Heart left ventricle (tissue), 16 donors: ENCODE data around the gene ALPI. TPM values are rescaled to one million over a fixed set of nuclear protein-coding genes. Genes with fewer than 3 reads are reported as not detected.
"Not testable (repeated sequence)": the region's sequence is repeated elsewhere in the genome, so short reads cannot be mapped to it uniquely, and the experiment has no call there.

Source experiments
- ATAC-seq, 4 donors: fragments of 200-7000 bp; cut with Tn5 transposase; one replicate each; pipeline ENCODE4 v1.9.1; 2020 to 2022; ENCODE audit warnings: moderate library complexity in 4 of 4, mild to moderate bottlenecking in 3 of 4, moderate number of reproducible peaks in 1 of 4
- DNase-seq, 5 donors: peaks; one replicate each; pipeline ENCODE4 v3.0.0-alpha.2; 2020
- H3K27ac ChIP-seq, 12 donors: fragments of 200-600 bp; sonication (generic) in 4 of 12; one replicate each; pipeline versions ENCODE4 v1.5.0 to v1.8.0; 2016 to 2022; ENCODE audit warnings: mild to moderate bottlenecking in 2 of 12
- H3K27me3 ChIP-seq, 9 donors: fragments of 200-600 bp; sonication (generic) in 2 of 9; one replicate each; pipeline versions ENCODE4 v1.5.1 to v1.8.0; 2016 to 2022; ENCODE audit warnings: mild to moderate bottlenecking in 3 of 9
- H3K36me3 ChIP-seq, 9 donors: fragments of 200-600 bp; sonication (generic) in 2 of 9; one replicate each; pipeline versions ENCODE4 v1.5.0 to v1.8.0; 2018 to 2022; ENCODE audit warnings: mild to moderate bottlenecking in 2 of 9
- H3K4me1 ChIP-seq, 12 donors: fragments of 200-600 bp; sonication (generic) in 4 of 12; one replicate each; pipeline versions ENCODE4 v1.5.0 to v1.8.0; 2016 to 2022; ENCODE audit warnings: mild to moderate bottlenecking in 3 of 12
- H3K4me3 ChIP-seq, 12 donors: fragments of 200-600 bp; sonication (generic) in 4 of 12; one replicate each; pipeline versions ENCODE4 v1.5.0 to v1.8.0; 2017 to 2022; ENCODE audit warnings: mild to moderate bottlenecking in 9 of 12, moderate library complexity in 4 of 12
- H3K9me3 ChIP-seq, 12 donors: fragments of 200-600 bp; sonication (generic) in 4 of 12; one replicate each; pipeline versions ENCODE4 v1.5.0 to v1.8.0; 2016 to 2022; ENCODE audit warnings: mild to moderate bottlenecking in 1 of 12
- POLR2A ChIP-seq, 2 donors: fragments of 450-650 bp; IDR thresholded peaks; one replicate each; pipeline ENCODE4 v1.6.1; 2017; ENCODE audit warnings: antibody characterized with exemption in 2 of 2, mild to moderate bottlenecking in 2 of 2, moderate library complexity in 2 of 2
- WGBS, 4 donors: extraction: QIAGEN DNeasy Blood & Tissue Kit in 2 of 4; methylation state at CpG; one replicate each; pipeline versions ENCODE4 v1.1.5 to v1.1.7; 2013 to 2018; 5-methylcytosine and 5-hydroxymethylcytosine counted together
- intact Hi-C, 10 donors: fragments of 100-400 bp; cut with DNase I; formaldehyde crosslinking; loops; one replicate each; pipeline versions ENCODE4 v1.11.1 to v1.14.2; 2022
- polyA plus RNA-seq, 2 donors: library from polyadenylated mRNA; stranded (reverse); fragments of 200-250 nt; gene quantifications; one replicate each; pipeline ENCODE4 v1.2.3, GENCODE V29; 2013
- total RNA-seq, 9 donors: library from RNA; depleted of rRNA in 2 of 9; stranded (reverse); fragments of >200 nt in 2 of 9; fragmentation: NEBNext Ultra II Directional in 3 of 9; extraction: Animal tissue kit (Norgen Biotek cat#: 25700) in 3 of 9; gene quantifications; one replicate each; pipeline versions ENCODE4 v1.1.0 to v1.2.4, GENCODE V29; 2016 to 2023
- TF ChIP-seq, protein P1 (sequence below), 12 donors: fragments of 200-600 bp; sonication (generic) in 4 of 12; IDR thresholded peaks; one replicate each; pipeline versions ENCODE4 v1.5.0 to v1.8.0; 2018 to 2022; ENCODE audit warnings: antibody characterized with exemption in 12 of 12, mild to moderate bottlenecking in 5 of 12
- donor health status: ischemic (EF 13 %, LVEDD 7.1; RV severe dilation, severe dysfunction).
- donor health status: healthy with polysubstance abuse.
- donor health status: DM: no; HTN: yes; CAD: no.
- donor health status: DM: no; HTN: no; CAD: no.
- donor health status: ischemic (EF 25% LVEDD 6.9; RV normal size, moderate dysfunction).
- donor health status: ischemic (EF 25% LVEDD 5.7; RV mildly dilated, moderate dysfunction).
- donor health status: healthy.
- donor health status: DM: yes; HTN: yes; CAD: no.
- donor health status: ischemic (EF 35%, LVEDD 5.7; RV mildly dilated, moderate dysfunction).
- donor health status: nonischemic (EF 11% LVEDD 7.7; RV severe dilation, severe dysfunction).
- donor health status: DM: yes; HTN: yes; CAD: no.
- donor health status: PGD.
- donor health status: ischemic (EF 29% LVEDD 5.4; RV normal size, mild dysfunction).
- donor health status: nonischemic (EF 23%, LVEDD 6.1; RV moderate dilation, normal function).

The ALPI gene
- total and polyA plus RNA-seq, 11 donors, result not detected

DNA sequence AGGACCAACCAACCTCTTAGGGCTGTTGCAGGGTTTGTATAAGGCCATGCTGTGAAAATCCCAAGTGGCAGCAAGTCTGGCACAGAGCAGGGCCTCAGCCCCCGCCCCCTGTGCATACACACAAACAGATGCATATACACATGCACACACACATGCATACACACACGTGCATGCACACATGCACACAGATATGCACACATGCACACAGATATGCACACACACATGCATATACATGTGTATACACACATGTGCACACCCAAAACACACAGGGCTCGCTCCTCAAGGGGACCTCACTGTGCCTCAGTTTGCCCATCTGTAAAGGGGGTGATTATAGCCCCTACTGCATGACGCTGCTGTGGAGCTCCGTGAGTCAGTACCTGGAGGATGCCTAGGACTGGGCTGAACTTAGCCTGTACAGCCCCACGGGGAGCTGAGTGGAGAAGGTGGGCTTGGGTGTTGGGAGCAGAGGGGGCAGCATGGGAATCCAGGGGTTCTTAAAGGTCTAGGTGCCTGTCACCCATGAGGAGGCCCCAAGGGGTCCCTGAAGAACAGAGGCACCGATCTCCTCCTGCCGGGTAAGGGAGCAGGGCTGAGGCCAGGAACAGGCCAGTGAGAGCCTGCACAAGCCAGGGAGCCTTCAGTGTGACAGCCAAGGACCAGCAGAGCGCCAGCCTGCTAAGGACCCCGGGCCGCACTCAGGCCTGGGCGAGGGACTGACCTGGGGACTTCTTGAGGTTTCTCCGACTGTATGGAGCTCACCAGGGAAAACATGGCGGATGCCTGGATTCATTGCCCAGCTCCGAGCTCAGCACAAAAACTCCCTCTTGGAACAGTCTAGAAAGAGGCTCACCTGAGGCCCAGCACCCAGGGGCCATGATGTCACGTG lies 24.0 kb upstream of the ALPI start:
- no peak overlapping the region for H3K4me3 ChIP-seq
- no peaks in the 10 kb centered on the region for H3K36me3 ChIP-seq
- intact Hi-C loops, result loop anchor here in 2 of 10 donors (10.0 kb wide), 2 partner anchors 87 to 97 kb away; no protein-coding TSS in a partner anchor
- no peaks in the 10 kb centered on the region for H3K4me1 ChIP-seq
- H3K27ac ChIP-seq, result no peak overlapping the region
- H3K27me3 ChIP-seq, result peaks cover 0 to 11% (median 0%) of the 10 kb centered on the region in 9 donors
- TF ChIP-seq POLR2A (IDR thresholded peaks at IDR 0.05), result no peak
- TF ChIP-seq, protein P1, sequence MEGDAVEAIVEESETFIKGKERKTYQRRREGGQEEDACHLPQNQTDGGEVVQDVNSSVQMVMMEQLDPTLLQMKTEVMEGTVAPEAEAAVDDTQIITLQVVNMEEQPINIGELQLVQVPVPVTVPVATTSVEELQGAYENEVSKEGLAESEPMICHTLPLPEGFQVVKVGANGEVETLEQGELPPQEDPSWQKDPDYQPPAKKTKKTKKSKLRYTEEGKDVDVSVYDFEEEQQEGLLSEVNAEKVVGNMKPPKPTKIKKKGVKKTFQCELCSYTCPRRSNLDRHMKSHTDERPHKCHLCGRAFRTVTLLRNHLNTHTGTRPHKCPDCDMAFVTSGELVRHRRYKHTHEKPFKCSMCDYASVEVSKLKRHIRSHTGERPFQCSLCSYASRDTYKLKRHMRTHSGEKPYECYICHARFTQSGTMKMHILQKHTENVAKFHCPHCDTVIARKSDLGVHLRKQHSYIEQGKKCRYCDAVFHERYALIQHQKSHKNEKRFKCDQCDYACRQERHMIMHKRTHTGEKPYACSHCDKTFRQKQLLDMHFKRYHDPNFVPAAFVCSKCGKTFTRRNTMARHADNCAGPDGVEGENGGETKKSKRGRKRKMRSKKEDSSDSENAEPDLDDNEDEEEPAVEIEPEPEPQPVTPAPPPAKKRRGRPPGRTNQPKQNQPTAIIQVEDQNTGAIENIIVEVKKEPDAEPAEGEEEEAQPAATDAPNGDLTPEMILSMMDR (IDR thresholded peaks at IDR 0.05), result no peak
- peak in 1 of 5 donors; percentile 46 for DNase-seq
- peak in 1 of 4 donors; percentile 16 for ATAC-seq
- WGBS, 4 donors, result 82 to 91% (median 87%) methylated on average over 8 to 16 of the region's 16 CpGs
- H3K9me3 ChIP-seq, result no peaks in the 10 kb centered on the region

DNA sequence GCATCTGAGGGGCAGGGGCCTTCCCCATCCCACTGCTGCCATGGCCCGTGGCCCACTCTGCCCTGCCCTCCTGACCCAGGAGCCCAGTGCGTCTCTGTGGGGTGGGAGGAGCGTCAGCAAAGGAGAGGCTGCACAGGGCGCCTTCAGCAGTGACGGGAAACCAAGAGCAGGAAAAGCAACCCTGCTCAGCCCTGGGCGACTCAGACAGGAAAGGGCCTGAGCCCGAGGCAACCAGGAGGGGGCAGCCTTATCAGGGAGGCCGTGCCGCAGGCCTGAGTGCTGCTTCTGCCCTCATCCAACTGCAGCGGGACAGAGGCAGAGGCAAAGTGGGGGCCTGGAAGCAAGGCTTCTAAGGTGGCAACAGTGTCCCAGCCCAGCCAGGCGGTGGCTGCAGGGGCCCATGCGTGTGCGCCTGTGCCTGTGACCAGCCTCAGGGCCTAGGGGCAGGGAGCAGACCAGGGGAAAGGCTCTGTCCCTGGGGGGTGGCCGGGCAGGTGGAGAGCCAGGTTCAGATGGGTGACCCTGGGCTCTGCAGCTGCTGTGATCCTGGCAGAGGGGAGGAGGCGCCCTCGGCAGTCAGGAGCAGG lies 23.3 kb upstream of the ALPI start:
- no peak for ATAC-seq

GRCh38 chr2:232433622-232434021 lies 22.3 kb upstream of the ALPI start:
- H3K36me3 ChIP-seq, DNase-seq: not testable (repeated sequence)

More for the DNA sequence above, 23.3 kb upstream of the ALPI start:
- Histone ChIP-seq H3K36me3 (no peaks in the 10 kb centered on the region), H3K27me3 (peaks cover 0 to 11% (median 0%) of the 10 kb centered on the region in 9 donors), H3K4me3 (no peak overlapping the region), H3K4me1 (no peaks in the 10 kb centered on the region), H3K27ac (no peak overlapping the region), H3K9me3 (no peaks in the 10 kb centered on the region)
- intact Hi-C loops, result loop anchor here in 2 of 10 donors (10.0 kb wide), 2 partner anchors 88 to 98 kb away; no protein-coding TSS in a partner anchor
- 64 to 81% (median 74%) methylated on average over 14 to 16 of the region's 16 CpGs for WGBS, 4 donors
- DNase-seq, result peak in 1 of 5 donors; percentile 43
- no peak for TF ChIP-seq POLR2A (IDR thresholded peaks at IDR 0.05)
- TF ChIP-seq, protein P1 (IDR thresholded peaks at IDR 0.05), result no peak

DNA sequence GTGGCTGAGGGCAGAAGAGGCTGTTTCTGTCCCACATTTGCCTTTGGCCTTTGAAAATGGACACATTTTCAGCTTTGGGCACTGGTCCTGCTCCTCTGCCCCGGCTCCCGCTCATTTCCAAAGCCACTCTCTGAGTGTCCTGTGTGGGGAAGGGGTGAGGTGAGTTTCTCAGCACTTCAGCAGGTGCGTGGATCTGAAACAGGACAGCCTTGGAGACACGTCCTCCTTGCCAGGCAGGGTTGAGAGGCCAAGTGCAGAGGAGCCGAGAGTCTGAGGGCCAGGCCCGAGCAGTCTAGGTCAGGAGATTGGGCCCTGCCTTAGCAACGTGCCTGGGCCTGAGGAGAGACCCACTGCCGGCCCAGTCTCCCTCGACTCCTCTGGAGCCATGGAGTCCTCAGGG lies 21.9 kb upstream of the ALPI start:
- no peak overlapping the region for H3K27ac ChIP-seq
- 75 to 93% (median 86%) methylated on average over 4 to 9 of the region's 9 CpGs for WGBS, 4 donors
- H3K36me3 ChIP-seq, result no peaks in the 10 kb centered on the region
- H3K4me3 ChIP-seq, result no peak overlapping the region
- no peaks in the 10 kb centered on the region for H3K9me3 ChIP-seq
- no peak for ATAC-seq
- peaks cover 0 to 4% (median 0%) of the 10 kb centered on the region in 9 donors for H3K27me3 ChIP-seq
- no peaks in the 10 kb centered on the region for H3K4me1 ChIP-seq
- intact Hi-C loops, result loop anchor here in 2 of 10 donors (10.0 kb wide), 2 partner anchors 89 to 99 kb away; no protein-coding TSS in a partner anchor
- TF ChIP-seq, protein P1 (IDR thresholded peaks at IDR 0.05), result no peak
- TF ChIP-seq POLR2A (IDR thresholded peaks at IDR 0.05), result no peak
- DNase-seq, result peak in 1 of 5 donors; percentile 54

More at GRCh38 chr2:232433622-232434021, 22.3 kb upstream of the ALPI start:
- intact Hi-C loops, result loop anchor here in 2 of 10 donors (10.0 kb wide), 2 partner anchors 89 to 99 kb away; no protein-coding TSS in a partner anchor
- not testable (repeated sequence) for ATAC-seq, H3K27me3 ChIP-seq, H3K27ac ChIP-seq, H3K4me1 ChIP-seq, H3K4me3 ChIP-seq, H3K9me3 ChIP-seq
- 84 to 92% (median 88%) methylated on average over 7 to 9 of the region's 9 CpGs for WGBS, 4 donors
